Stimulated activated naive B cell treated with anti-CD40 and anti-IgM and Interleukin-4, amounts not matched to agents 10 μg/mL and 1 μg/mL and 100 μg/mL, for 72 hours (primary cell): ENCODE data around the gene LRRC23.
"Not testable (repeated sequence)": the region's sequence is repeated elsewhere in the genome, so short reads cannot be mapped to it uniquely, and the experiment has no call there.

Source experiments
- ATAC-seq, 2 donors: fragments of 150-1000 bp; cut with Tn5 transposase; replicated peaks; 2 replicates each; pipeline ENCODE4 v1.10.0; 2021; ENCODE audit warnings: moderate library complexity in 1 of 2
- DNase-seq: peaks from one replicate; pipeline ENCODE4 v3.0.0; 2021
- H3K27ac Mint-ChIP-seq: one replicate; pipeline ENCODE4 v1.8.0; 2022; ENCODE audit warnings: mild to moderate bottlenecking, mixed read lengths
- H3K27me3 Mint-ChIP-seq, 2 donors: one replicate each; pipeline ENCODE4 v1.8.0; 2022; ENCODE audit warnings: mixed read lengths in 2 of 2
- H3K36me3 Mint-ChIP-seq, 2 donors: one replicate each; pipeline ENCODE4 v1.8.0; 2022; ENCODE audit warnings: mixed read lengths in 2 of 2, mild to moderate bottlenecking in 1 of 2
- H3K4me1 Mint-ChIP-seq, 2 donors: one replicate each; pipeline ENCODE4 v1.8.0; 2022; ENCODE audit warnings: mixed read lengths in 2 of 2, mild to moderate bottlenecking in 1 of 2
- H3K4me3 Mint-ChIP-seq, 2 donors: one replicate each; pipeline ENCODE4 v1.8.0; 2022; ENCODE audit warnings: mild to moderate bottlenecking in 2 of 2, mixed read lengths in 2 of 2, moderate library complexity in 1 of 2
- H3K9me3 Mint-ChIP-seq, 2 donors: one replicate each; pipeline ENCODE4 v1.8.0; 2022; ENCODE audit warnings: mixed read lengths in 2 of 2, mild to moderate bottlenecking in 1 of 2

Gene LRRC23

GRCh38 chr12:6886206-6886999, 18.2 kb upstream of the LRRC23 start:
- H3K27ac Mint-ChIP-seq, H3K4me3 Mint-ChIP-seq, DNase-seq, H3K9me3 Mint-ChIP-seq, H3K36me3 Mint-ChIP-seq, H3K27me3 Mint-ChIP-seq, ATAC-seq: not testable (repeated sequence)
- H3K4me1 Mint-ChIP-seq = peaks cover 4 to 14% of the 10 kb centered on the region in 2 donors

- DNase-seq = no peak
- H3K36me3 Mint-ChIP-seq = peaks cover 4 to 10% of the 10 kb centered on the region in 2 donors
- H3K27ac Mint-ChIP-seq = no peak overlapping the region
- no peak overlapping the region for H3K4me3 Mint-ChIP-seq
- H3K4me1 Mint-ChIP-seq = peaks cover 7 to 19% of the 10 kb centered on the region in 2 donors
- H3K9me3 Mint-ChIP-seq = no peaks in the 10 kb centered on the region
- ATAC-seq = no peak
- no peaks in the 10 kb centered on the region for H3K27me3 Mint-ChIP-seq
These were observed 17.2 kb upstream of the LRRC23 start for GRCh38 chr12:6887460-6887859.

GRCh38 chr12:6888360-6888759, 16.3 kb upstream of the LRRC23 start:
- peaks cover 7 to 19% of the 10 kb centered on the region in 2 donors for H3K4me1 Mint-ChIP-seq
- H3K36me3 Mint-ChIP-seq = peaks cover 4 to 10% of the 10 kb centered on the region in 2 donors
- no peak overlapping the region for H3K4me3 Mint-ChIP-seq
- no peak overlapping the region for H3K27ac Mint-ChIP-seq
- no peaks in the 10 kb centered on the region for H3K27me3 Mint-ChIP-seq
- no peak for ATAC-seq
- no peaks in the 10 kb centered on the region for H3K9me3 Mint-ChIP-seq
- no peak for DNase-seq

DNA sequence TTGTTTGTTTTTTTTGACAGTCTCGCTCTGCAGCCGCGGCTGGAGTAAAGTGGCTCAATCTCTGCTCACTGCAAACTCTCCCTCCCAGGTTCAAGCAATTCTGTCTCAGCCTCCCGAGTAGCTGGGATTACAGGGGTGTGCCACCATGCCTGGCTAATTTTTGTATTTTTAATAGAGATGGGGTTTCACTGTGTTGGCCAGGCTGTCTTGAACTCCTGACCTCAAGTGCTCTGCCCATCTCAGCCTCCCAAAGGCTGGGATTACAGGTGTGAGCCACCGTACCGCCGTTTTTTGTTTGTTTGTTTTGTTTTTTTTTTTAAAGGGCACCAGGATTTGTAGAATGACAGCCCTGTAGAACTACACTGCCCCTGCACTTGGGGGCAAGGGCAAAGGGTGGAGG, 15.8 kb upstream of the LRRC23 start:
- not testable (repeated sequence) for ATAC-seq, H3K27ac Mint-ChIP-seq, H3K4me3 Mint-ChIP-seq, H3K36me3 Mint-ChIP-seq, H3K27me3 Mint-ChIP-seq, DNase-seq, H3K9me3 Mint-ChIP-seq
- H3K4me1 Mint-ChIP-seq = peaks cover 7 to 19% of the 10 kb centered on the region in 2 donors

DNA sequence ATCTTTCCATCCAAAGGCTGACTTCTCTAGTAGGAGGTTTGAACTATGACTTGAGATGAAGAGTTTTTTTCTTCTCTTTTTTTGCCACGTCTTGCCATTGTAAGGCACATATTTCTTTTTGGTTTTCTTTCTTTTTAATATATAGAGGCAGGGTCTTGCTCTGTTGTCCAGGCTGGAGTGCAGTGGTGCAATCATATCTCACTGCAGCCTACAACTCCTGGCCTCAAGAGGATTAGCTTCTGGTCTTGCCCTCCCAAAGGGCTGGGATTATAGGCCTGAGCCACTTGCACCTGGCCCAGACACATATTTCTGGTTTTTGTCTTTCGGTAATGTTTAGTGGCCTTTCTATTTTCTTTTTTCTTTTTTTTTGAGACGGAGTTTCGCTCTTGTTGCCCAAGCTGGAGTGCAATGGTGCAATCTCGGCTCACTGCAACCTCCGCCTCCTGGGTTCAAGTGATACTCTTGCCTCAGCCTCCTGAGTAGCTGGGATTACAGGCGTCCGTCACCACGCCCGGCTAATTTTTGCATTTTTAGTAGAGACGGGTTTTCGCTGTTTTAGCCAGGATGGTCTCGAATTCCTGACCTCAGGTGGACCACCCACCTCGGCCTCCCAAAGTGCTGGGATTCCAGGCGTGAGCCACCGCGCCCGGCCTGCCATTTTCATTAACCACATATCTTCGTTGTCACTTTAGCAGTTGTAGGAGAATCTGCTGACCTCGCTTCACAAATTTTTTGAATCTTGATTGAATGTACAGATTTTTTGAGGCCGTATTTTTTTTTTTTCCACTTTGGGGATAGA, 14.6 kb upstream of the LRRC23 start:
- DNase-seq, ATAC-seq, H3K27me3 Mint-ChIP-seq, H3K9me3 Mint-ChIP-seq, H3K36me3 Mint-ChIP-seq: not testable (repeated sequence)
- H3K4me3 Mint-ChIP-seq = peak overlapping the region in 1 of 2 donors; percentile 83
- H3K27ac Mint-ChIP-seq = peak overlapping the region; percentile 97
- peaks cover 7 to 19% of the 10 kb centered on the region in 2 donors for H3K4me1 Mint-ChIP-seq

DNA sequence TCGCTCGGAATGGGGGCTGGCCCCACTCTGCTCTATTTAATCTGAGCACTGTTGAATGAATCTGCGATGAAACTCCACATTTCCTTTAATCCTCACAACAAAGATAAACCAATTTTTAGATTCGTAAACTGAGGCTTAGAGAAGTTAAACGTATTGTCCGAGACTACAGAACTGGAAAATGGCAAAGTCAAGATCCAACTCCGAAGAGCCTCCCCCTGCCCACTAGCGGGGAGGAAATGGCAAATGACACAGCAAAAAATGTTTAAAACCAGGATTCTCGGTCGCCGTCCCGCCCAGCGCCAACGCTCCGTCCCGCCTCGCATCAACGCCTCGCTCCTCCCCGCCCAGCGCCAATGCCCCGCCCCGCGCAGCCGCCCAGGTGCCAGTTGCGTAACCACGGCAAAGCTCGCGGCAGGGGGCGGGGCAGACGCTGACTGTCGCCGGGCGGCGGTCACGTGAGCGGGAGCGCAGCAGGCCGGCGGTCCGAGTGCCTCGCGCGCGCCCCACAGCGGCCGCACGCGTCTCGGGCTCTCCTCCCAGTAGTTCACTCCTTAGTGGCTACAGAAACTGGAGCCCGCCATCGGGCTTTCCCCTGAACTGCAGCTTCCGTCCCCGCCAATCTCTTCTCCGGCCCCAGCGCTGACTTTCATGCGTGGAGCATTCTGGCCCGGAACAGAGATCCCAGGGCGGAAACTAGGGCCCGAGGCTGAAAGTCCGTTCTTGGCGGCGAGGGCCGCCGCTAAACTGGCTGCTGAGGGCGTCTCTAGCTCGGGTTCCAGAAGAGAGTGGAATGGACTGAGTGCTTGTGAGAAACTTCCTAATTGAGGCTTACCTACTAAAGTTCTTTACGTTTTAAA, 13.6 kb upstream of the LRRC23 start:
- ATAC-seq (peak; percentile 96 to 97), DNase-seq (peak; percentile 97)
- H3K4me3 Mint-ChIP-seq = peak overlapping the region; percentile 83 to 90
- peak overlapping the region; percentile 97 for H3K27ac Mint-ChIP-seq
- peaks cover 7 to 19% of the 10 kb centered on the region in 2 donors for H3K4me1 Mint-ChIP-seq
- H3K9me3 Mint-ChIP-seq = no peaks in the 10 kb centered on the region
- no peaks in the 10 kb centered on the region for H3K36me3 Mint-ChIP-seq
- H3K27me3 Mint-ChIP-seq = no peaks in the 10 kb centered on the region

DNA sequence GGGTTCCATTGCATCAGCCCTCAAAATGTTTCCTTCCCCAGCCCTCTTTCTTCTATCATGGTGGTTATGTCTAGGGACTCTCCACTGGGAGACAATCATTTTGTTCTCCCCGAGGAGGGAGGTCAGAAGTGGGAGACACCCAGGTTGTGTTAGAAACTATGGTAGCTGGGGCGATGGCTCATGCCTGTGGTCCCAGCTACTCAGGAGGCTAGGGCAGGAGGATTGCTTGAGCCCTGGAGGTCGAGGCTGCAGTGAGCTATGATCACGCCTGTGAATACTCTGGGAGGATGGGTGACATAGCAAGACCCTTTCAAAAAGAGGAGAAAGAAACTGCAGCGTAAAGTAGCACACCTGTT, 13.0 kb upstream of the LRRC23 start:
- Mint-ChIP-seq H3K4me3 (peak overlapping the region; percentile 83 to 90), H3K9me3 (no peaks in the 10 kb centered on the region), H3K4me1 (peaks cover 7 to 19% of the 10 kb centered on the region in 2 donors), H3K36me3 (no peaks in the 10 kb centered on the region), H3K27ac (peak overlapping the region; percentile 97), H3K27me3 (no peaks in the 10 kb centered on the region)
- DNase-seq (no peak), ATAC-seq (peak; percentile 16 to 18)

DNA sequence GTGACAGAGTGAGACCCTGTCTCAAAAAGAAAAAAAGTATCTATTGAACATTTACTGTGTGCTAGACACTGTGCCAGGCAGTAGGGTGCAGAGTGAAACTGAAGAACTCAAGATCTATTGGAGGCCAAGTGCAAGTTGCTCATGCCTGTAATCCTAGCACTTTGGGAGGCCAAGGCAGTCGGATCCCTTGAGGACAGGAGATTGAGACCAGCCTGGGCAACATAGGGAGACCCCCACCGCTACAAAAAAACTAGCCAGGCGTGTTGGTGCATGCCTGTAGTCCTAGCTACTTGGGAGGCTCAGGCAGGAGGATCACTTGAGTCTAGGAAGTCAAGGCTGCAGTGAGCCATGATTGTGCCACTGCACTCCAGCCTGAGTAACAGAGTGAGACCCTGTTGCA, 11.9 kb upstream of the LRRC23 start:
- not testable (repeated sequence) for H3K27me3 Mint-ChIP-seq, H3K4me3 Mint-ChIP-seq, DNase-seq, H3K27ac Mint-ChIP-seq, ATAC-seq, H3K36me3 Mint-ChIP-seq, H3K9me3 Mint-ChIP-seq
- peaks cover 7 to 19% of the 10 kb centered on the region in 2 donors for H3K4me1 Mint-ChIP-seq

- H3K27ac Mint-ChIP-seq = no peak overlapping the region
- no peak for DNase-seq
- no peaks in the 10 kb centered on the region for H3K9me3 Mint-ChIP-seq
- no peak for ATAC-seq
- H3K36me3 Mint-ChIP-seq = no peaks in the 10 kb centered on the region
- H3K27me3 Mint-ChIP-seq = no peaks in the 10 kb centered on the region
- H3K4me3 Mint-ChIP-seq = no peak overlapping the region
- H3K4me1 Mint-ChIP-seq = peaks cover 7 to 20% of the 10 kb centered on the region in 2 donors
These were observed 10.3 kb upstream of the LRRC23 start for GRCh38 chr12:6894321-6894720.

- no peaks in the 10 kb centered on the region for H3K9me3 Mint-ChIP-seq
- peaks cover 3 to 10% of the 10 kb centered on the region in 2 donors for H3K4me1 Mint-ChIP-seq
- DNase-seq (no peak), ATAC-seq (no peak)
- H3K4me3 Mint-ChIP-seq = no peak overlapping the region
- H3K27me3 Mint-ChIP-seq = no peaks in the 10 kb centered on the region
- H3K36me3 Mint-ChIP-seq = no peaks in the 10 kb centered on the region
- H3K27ac Mint-ChIP-seq = no peak overlapping the region
These were observed 7.7 kb upstream of the LRRC23 start for GRCh38 chr12:6896846-6897435.

GRCh38 chr12:6899427-6899826, 5.2 kb upstream of the LRRC23 start:
- DNase-seq = no peak
- Mint-ChIP-seq H3K4me1 (peaks cover 3 to 15% of the 10 kb centered on the region in 2 donors), H3K9me3 (no peaks in the 10 kb centered on the region), H3K27me3 (no peaks in the 10 kb centered on the region), H3K4me3 (no peak overlapping the region), H3K36me3 (no peaks in the 10 kb centered on the region), H3K27ac (no peak overlapping the region)
- ATAC-seq = no peak

GRCh38 chr12:6899837-6900519, 4.6 kb upstream of the LRRC23 start:
- Mint-ChIP-seq H3K27me3 (no peaks in the 10 kb centered on the region), H3K4me3 (no peak overlapping the region), H3K9me3 (no peaks in the 10 kb centered on the region), H3K4me1 (peaks cover 3 to 15% of the 10 kb centered on the region in 2 donors), H3K27ac (no peak overlapping the region), H3K36me3 (no peaks in the 10 kb centered on the region)
- DNase-seq (no peak), ATAC-seq (peak in 1 of 2 donors; percentile 5)

DNA sequence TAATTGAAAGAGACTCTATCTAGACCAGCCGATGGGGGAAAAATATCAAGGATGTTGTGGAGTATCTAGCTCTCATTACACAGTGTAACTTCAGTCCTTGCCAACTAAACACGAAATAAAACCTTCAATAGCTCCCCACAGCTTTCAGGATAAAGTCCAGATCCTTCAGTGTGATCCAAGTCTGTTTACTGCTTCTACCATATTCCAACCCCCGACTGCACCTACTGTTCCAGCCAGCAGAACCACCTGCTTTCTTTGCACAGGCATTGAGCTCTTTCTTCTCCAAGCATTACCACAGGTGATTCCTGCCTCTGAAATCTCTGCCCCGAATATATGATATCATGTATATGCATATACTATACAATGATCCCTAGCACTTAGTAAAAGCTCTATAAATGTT, 2.2 kb upstream of the LRRC23 start:
- H3K4me1 Mint-ChIP-seq = peaks cover 3 to 15% of the 10 kb centered on the region in 2 donors
- DNase-seq (no peak), ATAC-seq (no peak)
- H3K27me3 Mint-ChIP-seq = no peaks in the 10 kb centered on the region
- no peak overlapping the region for H3K27ac Mint-ChIP-seq
- H3K4me3 Mint-ChIP-seq = no peak overlapping the region
- no peaks in the 10 kb centered on the region for H3K9me3 Mint-ChIP-seq
- H3K36me3 Mint-ChIP-seq = no peaks in the 10 kb centered on the region
